Measurements from ENCODE around the gene LALBA.

- TF ChIP-seq LEF1 (IDR thresholded peaks at IDR 0.05; ENCODE audit: borderline replicate concordance) (no peak), BHLHE40 (IDR thresholded peaks at IDR 0.05; ENCODE audit: borderline replicate concordance) (no peak)
Measured at GRCh38 chr12:48567731-48568130, 2.1 kb downstream of the LALBA start.
